ENCODE measurements around the gene QRSL1. TPM values are rescaled to one million over a fixed set of nuclear protein-coding genes. Genes with fewer than 3 reads are reported as not detected.

QRSL1 gene
- total RNA-seq, 1 donor from 2014 or later = 23.1 TPM

GRCh38 chr6:106642476-106642875 is 13.1 kb downstream of the QRSL1 start:
- intact Hi-C loops (cut with micrococcal nuclease) = no loop called here
- Histone ChIP-seq H3K4me3 (no peak overlapping the region), H3K36me3 (peaks cover 58% of the 10 kb centered on the region)

GRCh38 chr6:106643061-106643460 is 13.7 kb downstream of the QRSL1 start:
- intact Hi-C loops (cut with micrococcal nuclease) = no loop called here
- Histone ChIP-seq H3K36me3 (peaks cover 60% of the 10 kb centered on the region), H3K27ac (replicated peaks) (no peak overlapping the region), H3K4me3 (no peak overlapping the region), H3K9me3 (replicated peaks) (no peaks in the 10 kb centered on the region), H3K27me3 (ENCODE audit: low read depth) (no peaks in the 10 kb centered on the region), H3K4me1 (peaks cover 8% of the 10 kb centered on the region)
- TF ChIP-seq, protein P1, sequence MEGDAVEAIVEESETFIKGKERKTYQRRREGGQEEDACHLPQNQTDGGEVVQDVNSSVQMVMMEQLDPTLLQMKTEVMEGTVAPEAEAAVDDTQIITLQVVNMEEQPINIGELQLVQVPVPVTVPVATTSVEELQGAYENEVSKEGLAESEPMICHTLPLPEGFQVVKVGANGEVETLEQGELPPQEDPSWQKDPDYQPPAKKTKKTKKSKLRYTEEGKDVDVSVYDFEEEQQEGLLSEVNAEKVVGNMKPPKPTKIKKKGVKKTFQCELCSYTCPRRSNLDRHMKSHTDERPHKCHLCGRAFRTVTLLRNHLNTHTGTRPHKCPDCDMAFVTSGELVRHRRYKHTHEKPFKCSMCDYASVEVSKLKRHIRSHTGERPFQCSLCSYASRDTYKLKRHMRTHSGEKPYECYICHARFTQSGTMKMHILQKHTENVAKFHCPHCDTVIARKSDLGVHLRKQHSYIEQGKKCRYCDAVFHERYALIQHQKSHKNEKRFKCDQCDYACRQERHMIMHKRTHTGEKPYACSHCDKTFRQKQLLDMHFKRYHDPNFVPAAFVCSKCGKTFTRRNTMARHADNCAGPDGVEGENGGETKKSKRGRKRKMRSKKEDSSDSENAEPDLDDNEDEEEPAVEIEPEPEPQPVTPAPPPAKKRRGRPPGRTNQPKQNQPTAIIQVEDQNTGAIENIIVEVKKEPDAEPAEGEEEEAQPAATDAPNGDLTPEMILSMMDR (IDR thresholded peaks at IDR 0.05; ENCODE audit: borderline replicate concordance) = no peak
- no peak for DNase-seq

More at GRCh38 chr6:106642476-106642875, 13.1 kb downstream of the QRSL1 start:
- DNase-seq = no peak
- H3K27me3 ChIP-seq (ENCODE audit: low read depth) = no peaks in the 10 kb centered on the region
- TF ChIP-seq, protein P1 (IDR thresholded peaks at IDR 0.05; ENCODE audit: borderline replicate concordance) = no peak
- peaks cover 8% of the 10 kb centered on the region for H3K4me1 ChIP-seq
- H3K27ac ChIP-seq (replicated peaks) = no peak overlapping the region
- H3K9me3 ChIP-seq (replicated peaks) = no peaks in the 10 kb centered on the region

GRCh38 chr6:106648651-106649308 is 19.4 kb downstream of the QRSL1 start:
- intact Hi-C loops (cut with micrococcal nuclease) = no loop called here
- DNase-seq = no peak
- Histone ChIP-seq H3K4me1 (no peaks in the 10 kb centered on the region), H3K4me3 (no peak overlapping the region), H3K27ac (replicated peaks) (no peak overlapping the region), H3K9me3 (replicated peaks) (no peaks in the 10 kb centered on the region), H3K27me3 (ENCODE audit: low read depth) (no peaks in the 10 kb centered on the region), H3K36me3 (peaks cover 82% of the 10 kb centered on the region)
- TF ChIP-seq, protein P1 (IDR thresholded peaks at IDR 0.05; ENCODE audit: borderline replicate concordance) = no peak

DNA sequence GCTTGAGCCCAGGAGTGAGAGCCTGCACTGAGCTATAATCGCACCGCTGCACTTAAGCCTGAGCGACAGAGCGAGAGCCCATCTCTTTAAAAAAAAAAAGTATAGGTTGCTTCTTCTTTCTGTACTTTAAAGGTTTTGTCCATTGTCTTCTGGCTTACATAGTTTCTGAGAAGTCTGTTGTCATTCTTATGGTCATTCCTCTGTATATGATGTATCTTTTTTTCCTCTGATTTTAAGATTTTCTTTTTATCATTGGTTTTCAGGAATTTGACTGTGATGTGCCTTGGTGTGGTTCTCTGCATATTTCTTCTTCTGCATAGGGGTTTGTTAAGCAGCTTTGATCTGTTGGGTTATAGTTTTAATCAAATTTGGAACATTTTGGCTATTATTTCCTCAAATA is 29.1 kb downstream of the QRSL1 start:
- H3K9me3 ChIP-seq (replicated peaks) = peaks cover 16% of the 10 kb centered on the region
- no peak overlapping the region for H3K4me3 ChIP-seq
- no peak overlapping the region for H3K27ac ChIP-seq (replicated peaks)
- no peak for DNase-seq
- H3K4me1 ChIP-seq = no peaks in the 10 kb centered on the region
- no peaks in the 10 kb centered on the region for H3K27me3 ChIP-seq (ENCODE audit: low read depth)
- peaks cover 92% of the 10 kb centered on the region for H3K36me3 ChIP-seq
- TF ChIP-seq, protein P1 (IDR thresholded peaks at IDR 0.05; ENCODE audit: borderline replicate concordance) = no peak
- intact Hi-C loops (cut with micrococcal nuclease) = no loop called here

DNA sequence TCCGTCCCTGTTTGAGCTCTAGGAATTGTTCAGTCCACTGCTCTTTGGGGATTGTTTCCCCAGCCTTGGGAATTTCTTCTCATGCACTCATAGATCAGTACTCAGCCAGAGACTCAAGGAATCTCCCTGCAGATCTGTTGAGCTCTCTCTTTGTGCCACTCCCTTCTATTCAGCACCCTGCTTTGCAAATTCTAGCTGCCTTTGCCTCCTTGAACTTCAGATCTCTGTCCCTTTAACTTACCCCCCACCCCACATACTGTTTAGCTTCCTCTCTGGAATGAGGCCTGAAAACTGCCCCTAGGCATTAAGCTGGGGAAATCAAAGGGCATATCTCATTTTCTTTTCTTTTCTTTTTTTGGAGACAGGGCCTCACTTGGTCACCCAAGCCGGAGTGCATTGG is 30.5 kb downstream of the QRSL1 start:
- H3K4me3 ChIP-seq = no peak overlapping the region
- peaks cover 91% of the 10 kb centered on the region for H3K36me3 ChIP-seq
- DNase-seq = no peak
- TF ChIP-seq, protein P1 (IDR thresholded peaks at IDR 0.05; ENCODE audit: borderline replicate concordance) = no peak
- H3K27ac ChIP-seq (replicated peaks) = no peak overlapping the region
- no peaks in the 10 kb centered on the region for H3K4me1 ChIP-seq
- H3K9me3 ChIP-seq (replicated peaks) = peaks cover 16% of the 10 kb centered on the region
- intact Hi-C loops (cut with micrococcal nuclease) = no loop called here
- no peaks in the 10 kb centered on the region for H3K27me3 ChIP-seq (ENCODE audit: low read depth)

Measured in left ventricle myocardium inferior (tissue), 1 donor.